H9 (cell line): ENCODE results near the gene OR6B2. TPM values are rescaled to one million over a fixed set of nuclear protein-coding genes. Genes with fewer than 3 reads are reported as not detected.

ENCODE experiments used
- DNase-seq: peaks from one replicate; pipeline ENCODE4 v3.0.0-alpha.2; 2017
- H2AFZ ChIP-seq: one replicate; pipeline ENCODE4 v1.6.1; 2013; ENCODE audit warnings: mild to moderate bottlenecking, low read length, control low read depth, moderate library complexity
- H2AK5ac ChIP-seq: 2 replicates; pipeline ENCODE4 v1.6.1; 2013; ENCODE audit warnings: low read length, control low read depth, mixed read lengths; ENCODE audit not compliant: insufficient read length
- H2BK120ac ChIP-seq: one replicate; pipeline ENCODE4 v1.6.1; 2013; ENCODE audit warnings: low read depth, mild to moderate bottlenecking, low read length, control low read depth, inconsistent platforms; ENCODE audit not compliant: poor library complexity, severe bottlenecking
- H2BK12ac ChIP-seq: 2 replicates; pipeline ENCODE4 v1.6.1; 2013; ENCODE audit warnings: low read length, control low read depth, mixed read lengths, low read depth; ENCODE audit not compliant: insufficient read length
- H2BK15ac ChIP-seq: 2 replicates; pipeline ENCODE4 v1.6.1; 2013; ENCODE audit warnings: low read depth, low read length, control low read depth
- H2BK20ac ChIP-seq: one replicate; pipeline ENCODE4 v1.6.1; 2013; ENCODE audit warnings: low read depth, mild to moderate bottlenecking, low read length, control low read depth, inconsistent platforms; ENCODE audit not compliant: poor library complexity, severe bottlenecking
- H2BK5ac ChIP-seq: 2 replicates; pipeline ENCODE4 v1.6.1; 2013; ENCODE audit warnings: low read length, control low read depth, mixed read lengths; ENCODE audit not compliant: insufficient read length
- H3K14ac ChIP-seq: 2 replicates; pipeline ENCODE4 v1.6.1; 2013; ENCODE audit warnings: low read length, control low read depth; ENCODE audit not compliant: insufficient read depth
- H3K18ac ChIP-seq: 2 replicates; pipeline ENCODE4 v1.6.1; 2013; ENCODE audit warnings: low read depth, mild to moderate bottlenecking, mixed read lengths, low read length, control low read depth; ENCODE audit not compliant: insufficient read length
- H3K23ac ChIP-seq: 2 replicates; pipeline ENCODE4 v1.6.1; 2013; ENCODE audit warnings: low read length, control low read depth, mixed read lengths, low read depth; ENCODE audit not compliant: insufficient read length
- H3K23me2 ChIP-seq: 2 replicates; pipeline ENCODE4 v1.6.1; 2013; ENCODE audit warnings: low read depth, mild to moderate bottlenecking, mixed read lengths, low read length, control low read depth; ENCODE audit not compliant: insufficient read length, poor library complexity, severe bottlenecking
- H3K27ac ChIP-seq: 2 replicates; pipeline ENCODE4 v1.5.1; 2013; ENCODE audit warnings: low read length, control low read depth, mixed read lengths, low read depth; ENCODE audit not compliant: insufficient read length
- H3K27me3 ChIP-seq: 2 replicates; pipeline ENCODE4 v1.6.1; 2013; ENCODE audit warnings: low read length, control low read depth, inconsistent platforms; ENCODE audit not compliant: insufficient read depth
- H3K4ac ChIP-seq: 2 replicates; pipeline ENCODE4 v1.6.1; 2013; ENCODE audit warnings: low read depth, mild to moderate bottlenecking, control low read depth, inconsistent platforms, low read length, moderate library complexity
- H3K4me1 ChIP-seq: 2 replicates; pipeline ENCODE4 v1.6.1; 2013; ENCODE audit warnings: low read length, control low read depth, inconsistent platforms; ENCODE audit not compliant: insufficient read depth
- H3K4me2 ChIP-seq: 2 replicates; pipeline ENCODE4 v1.6.1; 2013; ENCODE audit warnings: low read length, control low read depth, mixed read lengths; ENCODE audit not compliant: insufficient read length, insufficient read depth
- H3K56ac ChIP-seq: 2 replicates; pipeline ENCODE4 v1.6.1; 2013; ENCODE audit warnings: low read depth, mild to moderate bottlenecking, mixed read lengths, low read length, control low read depth; ENCODE audit not compliant: insufficient read length
- H3K79me1 ChIP-seq: 2 replicates; pipeline ENCODE4 v1.6.1; 2013; ENCODE audit warnings: low read depth, mild to moderate bottlenecking, moderate library complexity, low read length, control low read depth, inconsistent platforms; ENCODE audit not compliant: insufficient read depth, poor library complexity, severe bottlenecking
- H3K79me2 ChIP-seq: 2 replicates; pipeline ENCODE4 v1.6.1; 2013; ENCODE audit warnings: low read length, control low read depth, inconsistent platforms; ENCODE audit not compliant: insufficient read depth
- H3K9ac ChIP-seq: 2 replicates; pipeline ENCODE4 v1.6.1; 2013; ENCODE audit warnings: low read length, control low read depth, mixed read lengths; ENCODE audit not compliant: insufficient read length; ENCODE audit errors: extremely low read depth
- H3K9me3 ChIP-seq: one replicate; pipeline ENCODE4 v1.6.1; 2013; ENCODE audit warnings: low read depth, low read length, inconsistent platforms; ENCODE audit not compliant: control insufficient read depth
- H3T11ph ChIP-seq: one replicate; pipeline ENCODE4 v1.6.1; 2013; ENCODE audit warnings: mild to moderate bottlenecking, low read length, control low read depth, inconsistent platforms
- H4K20me1 ChIP-seq: one replicate; pipeline ENCODE4 v1.6.1; 2013; ENCODE audit not compliant: control insufficient read depth, insufficient read length, insufficient read depth
- H4K5ac ChIP-seq: 2 replicates; pipeline ENCODE4 v1.6.1; 2013; ENCODE audit warnings: low read depth, mild to moderate bottlenecking, mixed read lengths, low read length, control low read depth; ENCODE audit not compliant: insufficient read length
- H4K8ac ChIP-seq: replicated peaks from 2 replicates; pipeline ENCODE4 v1.6.1; 2013; ENCODE audit warnings: low read length, control low read depth, mixed read lengths, low read depth; ENCODE audit not compliant: insufficient read length
- H4K91ac ChIP-seq: 2 replicates; pipeline ENCODE4 v1.6.1; 2013; ENCODE audit warnings: low read depth, mild to moderate bottlenecking, moderate library complexity, mixed read lengths, low read length, control low read depth; ENCODE audit not compliant: insufficient read length
- H3K27ac Mint-ChIP-seq, 3 experiments: 2 replicates in 2 of 3; 3 replicates in 1 of 3; pipeline ENCODE4 v1.8.0; 2020 to 2021; ENCODE audit warnings: mixed read lengths in 3 of 3, mild to moderate bottlenecking in 1 of 3, moderate library complexity in 1 of 3
- H3K27me3 Mint-ChIP-seq: 2 replicates; pipeline ENCODE4 v1.8.0; 2021; ENCODE audit warnings: low read depth, mild to moderate bottlenecking, moderate library complexity, mixed read lengths
- H3K36me3 Mint-ChIP-seq, 3 experiments: 2 replicates in 2 of 3; 3 replicates in 1 of 3; pipeline ENCODE4 v1.8.0; 2020 to 2021; ENCODE audit warnings: low read depth in 3 of 3, mixed read lengths in 3 of 3; ENCODE audit not compliant: insufficient read depth in 1 of 3
- H3K4me1 Mint-ChIP-seq, 2 experiments: 2 replicates each; pipeline ENCODE4 v1.8.0; 2020; ENCODE audit warnings: mixed read lengths in 2 of 2
- H3K4me3 Mint-ChIP-seq, 2 experiments: 2 replicates in 1 of 2; 3 replicates in 1 of 2; pipeline ENCODE4 v1.8.0; 2020 to 2021; ENCODE audit warnings: mild to moderate bottlenecking in 2 of 2, mixed read lengths in 2 of 2, moderate library complexity in 1 of 2
- H3K9me3 Mint-ChIP-seq, 2 experiments: 2 replicates in 1 of 2; 3 replicates in 1 of 2; pipeline ENCODE4 v1.8.0; 2020; ENCODE audit warnings: mild to moderate bottlenecking in 2 of 2, mixed read lengths in 2 of 2, moderate library complexity in 1 of 2
- CTCF ChIP-seq: fragments of 200-600 bp; sonication (generic); conservative IDR thresholded peaks from 3 replicates; pipeline ENCODE4 v1.8.0; 2021; ENCODE audit warnings: antibody characterized with exemption, mild to moderate bottlenecking
- WGBS: extraction: QIAGEN DNeasy Blood & Tissue Kit; methylation state at CpG from one replicate; pipeline ENCODE4 v1.1.7; 2013; ENCODE audit warnings: missing lambda C conversion rate, low lambda C conversion rate, mixed read lengths; ENCODE audit not compliant: insufficient read length; ENCODE audit errors: extremely low coverage; 5-methylcytosine and 5-hydroxymethylcytosine counted together
- total RNA-seq: library from RNA; stranded (reverse); gene quantifications from 2 replicates; pipeline ENCODE4 v1.2.1, GENCODE V29; 2021

Gene OR6B2
- total RNA-seq, 1 experiment from 2014 or later, result not detected

- Histone ChIP-seq H3K56ac (no peak overlapping the region), H3T11ph (no peak overlapping the region), H3K23me2 (no peaks in the 10 kb centered on the region), H3K18ac (no peak overlapping the region), H2BK12ac (no peak overlapping the region), H2BK120ac (no peak overlapping the region), H4K91ac (no peak overlapping the region), H3K4me1 (no peaks in the 10 kb centered on the region), H3K79me1 (no peaks in the 10 kb centered on the region), H3K27me3 (no peaks in the 10 kb centered on the region), H4K5ac (no peak overlapping the region), H3K9ac (no peak overlapping the region), H3K23ac (no peak overlapping the region), H4K20me1 (peaks cover 2% of the 10 kb centered on the region), H2BK5ac (no peak overlapping the region), H3K79me2 (no peaks in the 10 kb centered on the region), H3K9me3 (no peaks in the 10 kb centered on the region), H2AFZ (no peak overlapping the region), H3K14ac (no peak overlapping the region), H3K27ac (no peak overlapping the region), H2BK15ac (no peak overlapping the region), H3K4ac (no peak overlapping the region), H2BK20ac (no peak overlapping the region), H3K4me2 (no peak overlapping the region), H4K8ac (no peak overlapping the region), H2AK5ac (no peak overlapping the region)
- H3K36me3 Mint-ChIP-seq, result peaks cover 28 to 47% (median 47%) of the 10 kb centered on the region in 3 experiments; a peak in 6 of 7 replicates
- peaks cover 5 to 7% of the 10 kb centered on the region in 2 experiments for H3K4me1 Mint-ChIP-seq
- H3K4me3 Mint-ChIP-seq, result no peak overlapping the region
- no peaks in the 10 kb centered on the region for H3K27me3 Mint-ChIP-seq
- DNase-seq, result no peak
- TF ChIP-seq CTCF, result no peak
- H3K27ac Mint-ChIP-seq, result peak overlapping the region in 2 of 3 experiments; percentile 18 to 84; a peak in 3 of 7 replicates
- WGBS, result no CpG with 5 or more reads among the region's 2 CpGs
- no peaks in the 10 kb centered on the region for H3K9me3 Mint-ChIP-seq
Observed at GRCh38 chr2:239993291-239993690, 36.9 kb downstream of the OR6B2 start.
